Astrocyte (in vitro differentiated cells and primary cell): ENCODE results near the gene GCLM.

Experiments used
- EZH2 ChIP-seq: IDR thresholded peaks from 2 replicates; pipeline ENCODE4 v1.6.1; 2012; ENCODE audit warnings: mild to moderate bottlenecking, low read length, inconsistent platforms; ENCODE audit not compliant: insufficient read depth
- TF ChIP-seq, protein P1 (sequence below): IDR thresholded peaks from 2 replicates; pipeline ENCODE4 v1.5.1; 2011; ENCODE audit warnings: low read depth, mild to moderate bottlenecking, inconsistent platforms, low read length, moderate library complexity; ENCODE audit not compliant: insufficient read depth

DNA sequence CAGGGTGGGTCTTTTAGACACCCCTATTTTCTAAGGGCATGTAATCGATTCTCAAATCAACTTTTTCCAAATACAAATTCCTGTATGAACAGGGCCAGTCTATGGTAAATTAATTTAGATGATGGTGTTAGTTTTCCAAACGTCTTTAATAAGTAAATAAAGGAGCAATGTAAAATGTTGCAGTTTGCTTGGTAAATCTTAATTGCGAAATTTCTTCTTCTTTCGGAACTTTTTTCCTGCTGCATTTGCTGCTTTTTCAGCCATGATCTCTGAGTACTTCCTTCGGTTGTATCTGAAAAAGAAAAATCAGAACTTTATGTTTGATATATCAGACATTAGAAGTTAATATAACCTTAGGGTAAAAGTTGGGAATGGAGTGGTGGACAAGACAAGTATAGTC, 39.6 kb downstream of the GCLM start:
- TF ChIP-seq, protein P1, sequence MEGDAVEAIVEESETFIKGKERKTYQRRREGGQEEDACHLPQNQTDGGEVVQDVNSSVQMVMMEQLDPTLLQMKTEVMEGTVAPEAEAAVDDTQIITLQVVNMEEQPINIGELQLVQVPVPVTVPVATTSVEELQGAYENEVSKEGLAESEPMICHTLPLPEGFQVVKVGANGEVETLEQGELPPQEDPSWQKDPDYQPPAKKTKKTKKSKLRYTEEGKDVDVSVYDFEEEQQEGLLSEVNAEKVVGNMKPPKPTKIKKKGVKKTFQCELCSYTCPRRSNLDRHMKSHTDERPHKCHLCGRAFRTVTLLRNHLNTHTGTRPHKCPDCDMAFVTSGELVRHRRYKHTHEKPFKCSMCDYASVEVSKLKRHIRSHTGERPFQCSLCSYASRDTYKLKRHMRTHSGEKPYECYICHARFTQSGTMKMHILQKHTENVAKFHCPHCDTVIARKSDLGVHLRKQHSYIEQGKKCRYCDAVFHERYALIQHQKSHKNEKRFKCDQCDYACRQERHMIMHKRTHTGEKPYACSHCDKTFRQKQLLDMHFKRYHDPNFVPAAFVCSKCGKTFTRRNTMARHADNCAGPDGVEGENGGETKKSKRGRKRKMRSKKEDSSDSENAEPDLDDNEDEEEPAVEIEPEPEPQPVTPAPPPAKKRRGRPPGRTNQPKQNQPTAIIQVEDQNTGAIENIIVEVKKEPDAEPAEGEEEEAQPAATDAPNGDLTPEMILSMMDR = no peak
- no peak for TF ChIP-seq EZH2
